Natural killer cell (primary cell): ENCODE measurements around the gene BNIP3. TPM values are rescaled to one million over a fixed set of nuclear protein-coding genes. Genes with fewer than 3 reads are reported as not detected.
A peak's percentile ranks its signal among the peaks of the same experiment; 100 is the strongest.

ENCODE experiments used
- ATAC-seq, 3 donors: fragments of 150-1000 bp in 2 of 3; fragments of 200-7000 bp in 1 of 3; cut with Tn5 transposase; 1 replicate in 1 of 3; 2 replicates in 2 of 3; pipeline ENCODE4 v1.10.0; 2021; ENCODE audit warnings: mild to moderate bottlenecking in 2 of 3, moderate library complexity in 2 of 3
- DNase-seq, 2 donors: peaks; one replicate each; pipeline versions ENCODE4 v3.0.0 to v3.0.0-alpha.2; 2013 to 2021; ENCODE audit warnings: mixed read lengths in 1 of 2
- H3K27ac ChIP-seq: one replicate; pipeline ENCODE4 v1.5.1; 2013; ENCODE audit warnings: mild to moderate bottlenecking, low read length
- H3K27me3 ChIP-seq: one replicate; pipeline ENCODE4 v1.6.1; 2013; ENCODE audit warnings: low read length; ENCODE audit not compliant: control insufficient read depth, insufficient read depth
- H3K36me3 ChIP-seq: one replicate; pipeline ENCODE4 v1.6.1; 2013; ENCODE audit warnings: low read length; ENCODE audit not compliant: control insufficient read depth, insufficient read depth
- H3K4me1 ChIP-seq: one replicate; pipeline ENCODE4 v1.6.1; 2013; ENCODE audit warnings: low read length; ENCODE audit not compliant: control insufficient read depth, insufficient read depth
- H3K4me3 ChIP-seq: one replicate; pipeline ENCODE4 v1.5.1; 2013; ENCODE audit warnings: low read length
- H3K9me3 ChIP-seq: one replicate; pipeline ENCODE4 v1.6.1; 2013; ENCODE audit warnings: low read length; ENCODE audit not compliant: control insufficient read depth, insufficient read depth
- H3K27ac Mint-ChIP-seq, 2 donors: one replicate each; pipeline ENCODE4 v1.8.0; 2022; ENCODE audit warnings: mild to moderate bottlenecking in 2 of 2, mixed read lengths in 2 of 2, moderate library complexity in 1 of 2
- H3K27me3 Mint-ChIP-seq, 2 donors: one replicate each; pipeline ENCODE4 v1.8.0; 2022; ENCODE audit warnings: low read depth in 2 of 2, mixed read lengths in 2 of 2
- H3K36me3 Mint-ChIP-seq: one replicate; pipeline ENCODE4 v1.8.0; 2022; ENCODE audit warnings: mixed read lengths
- H3K4me1 Mint-ChIP-seq, 2 donors: one replicate each; pipeline ENCODE4 v1.8.0; 2022; ENCODE audit warnings: mixed read lengths in 2 of 2
- H3K4me3 Mint-ChIP-seq: one replicate; pipeline ENCODE4 v1.8.0; 2022; ENCODE audit warnings: mild to moderate bottlenecking, moderate library complexity, mixed read lengths
- H3K9me3 Mint-ChIP-seq, 2 donors: one replicate each; pipeline ENCODE4 v1.8.0; 2022; ENCODE audit warnings: mixed read lengths in 2 of 2
- CTCF ChIP-seq: fragments of 200-600 bp; IDR thresholded peaks from one replicate; pipeline ENCODE4 v1.8.0; 2022; ENCODE audit warnings: antibody characterized with exemption
- WGBS: methylation state at CpG from one replicate; pipeline ENCODE4 v1.1.7; 2013; ENCODE audit warnings: missing lambda C conversion rate; ENCODE audit not compliant: insufficient coverage; 5-methylcytosine and 5-hydroxymethylcytosine counted together
- intact Hi-C: fragments of 100-400 bp; cut with micrococcal nuclease; formaldehyde crosslinking; loops from one replicate; pipeline ENCODE4 v1.14.2; 2022
- total RNA-seq, 4 donors: library from RNA; stranded (reverse); fragments of 120-200 nt in 1 of 4; gene quantifications; one replicate each; pipeline versions ENCODE4 v1.2.3 to v1.2.4, GENCODE V29; 2013 to 2022

BNIP3 gene
- total RNA-seq, 3 donors from 2014 or later (not counting 1 experiment from before 2014, with no cell fraction given), result 9.9 to 12.9 (median 12.1) TPM

- no peaks in the 10 kb centered on the region for H3K9me3 Mint-ChIP-seq
- no peaks in the 10 kb centered on the region for H3K4me1 ChIP-seq
- intact Hi-C loops, result loop anchor here (1.0 kb wide), 1 partner anchor 58 kb away; no protein-coding TSS in a partner anchor
- H3K4me1 Mint-ChIP-seq, result peaks cover 8 to 10% of the 10 kb centered on the region in 2 donors
- no peaks in the 10 kb centered on the region for H3K9me3 ChIP-seq
- no peaks in the 10 kb centered on the region for H3K27me3 Mint-ChIP-seq
- H3K36me3 Mint-ChIP-seq, result peaks cover 23% of the 10 kb centered on the region
- WGBS, result 75% methylated on average over 10 of the region's 11 CpGs
- no peak overlapping the region for H3K4me3 ChIP-seq
- H3K27ac Mint-ChIP-seq, result peak overlapping the region; percentile 25 to 53
- TF ChIP-seq CTCF, result peak; percentile 35
- ATAC-seq (peak; percentile 60 to 76 (median 73)), DNase-seq (peak in 1 of 2 donors; percentile 48)
- H3K27me3 ChIP-seq, result no peaks in the 10 kb centered on the region
- no peak overlapping the region for H3K4me3 Mint-ChIP-seq
- peaks cover 55% of the 10 kb centered on the region for H3K36me3 ChIP-seq
- no peak overlapping the region for H3K27ac ChIP-seq
Observed at GRCh38 chr10:131943021-131943814, 38.5 kb downstream of the BNIP3 start.

GRCh38 chr10:131942455-131942854 is 39.3 kb downstream of the BNIP3 start:
- DNase-seq (no peak), ATAC-seq (no peak)
- H3K27ac ChIP-seq, result no peak overlapping the region
- H3K4me3 ChIP-seq, result no peak overlapping the region
- Mint-ChIP-seq H3K4me3 (no peak overlapping the region), H3K4me1 (peaks cover 8 to 10% of the 10 kb centered on the region in 2 donors), H3K9me3 (no peaks in the 10 kb centered on the region), H3K27me3 (no peaks in the 10 kb centered on the region), H3K36me3 (peaks cover 15% of the 10 kb centered on the region), H3K27ac (peak overlapping the region in 1 of 2 donors; percentile 53)
- H3K4me1 ChIP-seq, result no peaks in the 10 kb centered on the region
- intact Hi-C loops, result no loop called here
- H3K36me3 ChIP-seq, result peaks cover 52% of the 10 kb centered on the region
- 100% methylated on average over 1 of the region's 1 CpG for WGBS
- no peak for TF ChIP-seq CTCF
- no peaks in the 10 kb centered on the region for H3K27me3 ChIP-seq
- H3K9me3 ChIP-seq, result no peaks in the 10 kb centered on the region

DNA sequence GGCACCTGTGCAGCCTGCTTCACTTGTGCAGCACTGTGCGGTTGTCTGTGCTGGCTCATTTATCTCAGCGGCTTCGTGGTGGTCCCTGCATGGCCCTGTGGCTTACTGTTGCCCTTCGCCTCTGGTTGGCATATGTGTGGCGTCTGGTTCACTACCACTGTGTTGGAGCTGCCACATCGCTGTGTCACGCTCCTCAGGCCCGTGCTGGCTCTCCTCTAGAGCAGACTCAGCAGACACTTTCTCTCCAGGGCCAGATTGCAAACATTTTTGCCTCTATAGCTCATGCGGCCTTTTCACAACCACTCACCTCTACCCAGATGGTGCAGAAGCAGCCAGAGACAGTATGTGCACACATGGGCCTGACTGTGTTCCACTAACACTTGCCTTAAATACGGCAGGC is 43.0 kb downstream of the BNIP3 start:
- H3K4me3 Mint-ChIP-seq, result no peak overlapping the region
- H3K36me3 Mint-ChIP-seq, result peaks cover 12% of the 10 kb centered on the region
- H3K27ac Mint-ChIP-seq, result no peak overlapping the region
- no peak for DNase-seq
- 98% methylated on average over 10 of the region's 10 CpGs for WGBS
- Histone ChIP-seq H3K4me3 (no peak overlapping the region), H3K36me3 (peaks cover 33% of the 10 kb centered on the region), H3K9me3 (no peaks in the 10 kb centered on the region), H3K4me1 (peaks cover 10% of the 10 kb centered on the region), H3K27me3 (no peaks in the 10 kb centered on the region), H3K27ac (no peak overlapping the region)
- TF ChIP-seq CTCF, result no peak
- no peak for ATAC-seq
- H3K4me1 Mint-ChIP-seq, result peaks cover 23% of the 10 kb centered on the region in 2 donors
- intact Hi-C loops, result no loop called here
- H3K27me3 Mint-ChIP-seq, result no peaks in the 10 kb centered on the region
- no peaks in the 10 kb centered on the region for H3K9me3 Mint-ChIP-seq
